Panc1 (cell line): Measurements from ENCODE around the gene MRPS18C. TPM values are rescaled to one million over a fixed set of nuclear protein-coding genes. Genes with fewer than 3 reads are reported as not detected.

ENCODE experiments used
- ATAC-seq: fragments of 200-7000 bp; cut with Tn5 transposase; 2 replicates; pipeline ENCODE4 v1.9.1; 2020; ENCODE audit warnings: mild to moderate bottlenecking, moderate library complexity
- BruUV-seq: library from RNA; stranded (reverse); fragments of 400-500 nt; replicated peaks from 2 replicates; lab custom pipeline; 2021; lab: Mats Ljungman, UMichigan
- CTCF ChIA-PET: fragments of 300-600 bp; sonication (Branson Sonifier 250); formaldehyde crosslinking; loops from one replicate; lab custom pipeline; 2022; ENCODE audit warnings: antibody characterized with exemption; lab: Charles Lee
- POLR2A ChIA-PET: fragments of 300-600 bp; sonication (Branson Sonifier 250); formaldehyde crosslinking; loops from one replicate; lab custom pipeline; 2022; ENCODE audit warnings: antibody characterized with exemption; lab: Charles Lee
- DNase-seq: peaks from one replicate; pipeline ENCODE4 v3.0.0-alpha.2; 2010; ENCODE audit warnings: low read depth, low spot score
- H3K27ac ChIP-seq: 2 replicates; pipeline ENCODE4 v1.5.1; 2011; ENCODE audit warnings: mild to moderate bottlenecking, low read length, inconsistent platforms
- H3K27me3 ChIP-seq: fragments of 200-500 bp; sonication (Bioruptor generic); 2 replicates; pipeline ENCODE4 v1.6.0; 2014; ENCODE audit warnings: low read length, inconsistent platforms; ENCODE audit not compliant: control insufficient read depth, insufficient read depth
- H3K36me3 ChIP-seq: fragments of 200-500 bp; sonication (Bioruptor generic); 2 replicates; pipeline ENCODE4 v1.5.1; 2014; ENCODE audit warnings: inconsistent platforms, mild to moderate bottlenecking, low read length, moderate library complexity; ENCODE audit not compliant: control insufficient read depth, insufficient read depth
- H3K4me1 ChIP-seq: 2 replicates; pipeline ENCODE4 v1.5.1; 2011; ENCODE audit warnings: inconsistent platforms, mild to moderate bottlenecking, low read length, moderate library complexity; ENCODE audit not compliant: control insufficient read depth, insufficient read depth
- H3K4me3 ChIP-seq, 2 experiments: 2 replicates each; pipeline ENCODE4 v1.5.1; 2011 to 2012; ENCODE audit warnings: low read depth in 2 of 2, low read length in 2 of 2, mild to moderate bottlenecking in 2 of 2, inconsistent platforms in 1 of 2, moderate library complexity in 1 of 2
- H3K9me3 ChIP-seq: fragments of 200-500 bp; sonication (Bioruptor generic); 2 replicates; pipeline ENCODE4 v1.5.1; 2014; ENCODE audit warnings: low read depth, mild to moderate bottlenecking, inconsistent platforms, low read length, moderate library complexity; ENCODE audit not compliant: control insufficient read depth, insufficient read depth
- CTCF ChIP-seq: fragments of 450-650 bp; IDR thresholded peaks from 2 replicates; pipeline ENCODE4 v1.5.1; 2017; ENCODE audit warnings: mild to moderate bottlenecking
- POLR2AphosphoS5 ChIP-seq: IDR thresholded peaks from 2 replicates; pipeline ENCODE4 v1.6.1; 2012; ENCODE audit warnings: mild to moderate bottlenecking, low read depth, low read length, moderate library complexity
- SIN3A ChIP-seq: IDR thresholded peaks from 2 replicates; pipeline ENCODE4 v1.6.1; 2012; ENCODE audit warnings: low read depth, mild to moderate bottlenecking, low read length, moderate library complexity, borderline replicate concordance; ENCODE audit not compliant: insufficient read depth
- TCF7L2 ChIP-seq: IDR thresholded peaks from 2 replicates; pipeline ENCODE4 v1.6.1; 2011; ENCODE audit warnings: mild to moderate bottlenecking, low read depth, low read length, inconsistent platforms
- in situ Hi-C: cut with HindIII; loops from 2 replicates; pipeline ENCODE4 v1.10.0; 2016; ENCODE audit warnings: low sequenced_read_pairs, low pct_unique_long_range_greater_than_20kb
- intact Hi-C: fragments of 100-400 bp; cut with micrococcal nuclease; formaldehyde crosslinking; loops from one replicate; pipeline ENCODE4 v1.10.0; 2022; ENCODE audit not compliant: unreplicated experiment
- total RNA-seq: library from RNA; stranded (reverse); gene quantifications from one replicate; pipeline ENCODE4 v1.2.1, GENCODE V29; 2021; ENCODE audit not compliant: unreplicated experiment
- TF ChIP-seq, protein P1 (sequence below), 2 experiments: IDR thresholded peaks; 2 replicates each; pipeline ENCODE4 v1.6.1; 2011 to 2012; ENCODE audit warnings: low read depth in 2 of 2, control low read depth in 1 of 2, low read length in 1 of 2, mild to moderate bottlenecking in 1 of 2, moderate library complexity in 1 of 2; ENCODE audit not compliant: insufficient read depth in 1 of 2

Gene MRPS18C
- total RNA-seq, 1 experiment from 2014 or later = 50.8 TPM

DNA sequence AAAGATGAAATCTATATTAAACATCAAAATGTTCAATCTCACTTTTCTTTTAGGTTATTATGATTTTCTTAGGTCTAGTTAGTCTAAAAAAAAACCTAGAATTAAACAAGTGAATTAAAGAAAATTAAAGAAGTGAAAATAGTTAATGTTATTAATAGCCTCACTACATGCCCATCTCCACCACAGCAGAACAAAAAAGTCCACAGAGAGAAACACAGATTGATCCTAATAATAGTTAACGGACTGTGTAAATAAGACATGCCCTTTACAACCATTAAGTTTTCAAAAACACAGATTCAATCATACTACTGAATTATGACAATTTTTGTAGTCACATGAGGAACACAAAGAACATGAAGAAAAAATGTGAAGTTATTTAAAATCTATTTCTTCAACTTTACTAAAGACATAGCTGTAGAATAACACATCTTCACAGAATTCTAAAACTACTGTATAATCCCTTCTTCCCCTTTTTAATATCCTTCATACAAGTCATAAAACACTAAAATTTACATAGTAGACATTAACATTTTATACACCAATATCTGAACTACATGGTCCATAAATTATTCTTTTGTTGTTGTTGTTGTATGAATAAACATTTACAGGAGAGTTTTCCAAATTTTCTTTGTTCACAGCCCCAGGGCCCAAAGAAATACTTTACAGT, 15.6 kb upstream of the MRPS18C start:
- in situ Hi-C loops = no loop called here
- DNase-seq (no peak), ATAC-seq (no peak)
- Histone ChIP-seq H3K27me3 (no peaks in the 10 kb centered on the region), H3K4me1 (no peaks in the 10 kb centered on the region), H3K9me3 (no peaks in the 10 kb centered on the region), H3K27ac (no peak overlapping the region), H3K4me3 (no peak overlapping the region), H3K36me3 (no peaks in the 10 kb centered on the region)
- POLR2A ChIA-PET = no interaction called here
- no TSS peak for BruUV-seq
- CTCF ChIA-PET = no interaction called here
- intact Hi-C loops = no loop called here
- TF ChIP-seq TCF7L2 = no peak
- no peak for TF ChIP-seq SIN3A

DNA sequence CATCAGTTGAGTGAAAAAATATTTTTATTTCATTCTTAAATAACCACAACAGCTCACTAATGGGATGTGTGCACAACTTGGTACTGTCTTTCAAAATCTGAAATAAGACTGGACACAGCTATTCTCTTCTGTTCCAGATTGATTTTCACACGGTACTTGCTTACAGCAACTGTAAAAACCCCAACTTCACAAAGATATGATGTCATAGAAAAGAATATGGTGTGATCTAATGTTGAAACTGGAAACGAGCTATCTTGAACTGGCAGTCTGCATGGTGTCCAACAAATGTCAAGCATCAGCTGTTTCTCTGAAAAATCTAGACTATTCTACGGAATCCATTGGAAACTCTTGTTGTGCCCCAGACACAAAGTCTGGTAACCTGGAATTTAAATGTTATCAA, 15.0 kb upstream of the MRPS18C start:
- Histone ChIP-seq H3K36me3 (no peaks in the 10 kb centered on the region), H3K4me3 (no peak overlapping the region), H3K27ac (no peak overlapping the region), H3K4me1 (no peaks in the 10 kb centered on the region), H3K27me3 (no peaks in the 10 kb centered on the region), H3K9me3 (no peaks in the 10 kb centered on the region)
- ChIA-PET POLR2A (no interaction called here), CTCF (no interaction called here)
- intact Hi-C loops = no loop called here
- TF ChIP-seq SIN3A = no peak
- DNase-seq (no peak), ATAC-seq (no peak)
- in situ Hi-C loops = no loop called here
- BruUV-seq = no TSS peak

- ChIA-PET CTCF (no interaction called here), POLR2A (no interaction called here)
- Histone ChIP-seq H3K4me1 (no peaks in the 10 kb centered on the region), H3K4me3 (no peak overlapping the region), H3K27me3 (no peaks in the 10 kb centered on the region), H3K36me3 (0 out of 2 replicates have a peak, but pooled peaks cover 3% of the 10 kb centered on the region), H3K9me3 (no peaks in the 10 kb centered on the region), H3K27ac (no peak overlapping the region)
- ATAC-seq (no peak), DNase-seq (no peak)
- intact Hi-C loops (no loop called here), in situ Hi-C loops (no loop called here)
- TF ChIP-seq CTCF (no peak), TCF7L2 (no peak), POLR2AphosphoS5 (no peak), SIN3A (no peak)
- TF ChIP-seq, protein P1, sequence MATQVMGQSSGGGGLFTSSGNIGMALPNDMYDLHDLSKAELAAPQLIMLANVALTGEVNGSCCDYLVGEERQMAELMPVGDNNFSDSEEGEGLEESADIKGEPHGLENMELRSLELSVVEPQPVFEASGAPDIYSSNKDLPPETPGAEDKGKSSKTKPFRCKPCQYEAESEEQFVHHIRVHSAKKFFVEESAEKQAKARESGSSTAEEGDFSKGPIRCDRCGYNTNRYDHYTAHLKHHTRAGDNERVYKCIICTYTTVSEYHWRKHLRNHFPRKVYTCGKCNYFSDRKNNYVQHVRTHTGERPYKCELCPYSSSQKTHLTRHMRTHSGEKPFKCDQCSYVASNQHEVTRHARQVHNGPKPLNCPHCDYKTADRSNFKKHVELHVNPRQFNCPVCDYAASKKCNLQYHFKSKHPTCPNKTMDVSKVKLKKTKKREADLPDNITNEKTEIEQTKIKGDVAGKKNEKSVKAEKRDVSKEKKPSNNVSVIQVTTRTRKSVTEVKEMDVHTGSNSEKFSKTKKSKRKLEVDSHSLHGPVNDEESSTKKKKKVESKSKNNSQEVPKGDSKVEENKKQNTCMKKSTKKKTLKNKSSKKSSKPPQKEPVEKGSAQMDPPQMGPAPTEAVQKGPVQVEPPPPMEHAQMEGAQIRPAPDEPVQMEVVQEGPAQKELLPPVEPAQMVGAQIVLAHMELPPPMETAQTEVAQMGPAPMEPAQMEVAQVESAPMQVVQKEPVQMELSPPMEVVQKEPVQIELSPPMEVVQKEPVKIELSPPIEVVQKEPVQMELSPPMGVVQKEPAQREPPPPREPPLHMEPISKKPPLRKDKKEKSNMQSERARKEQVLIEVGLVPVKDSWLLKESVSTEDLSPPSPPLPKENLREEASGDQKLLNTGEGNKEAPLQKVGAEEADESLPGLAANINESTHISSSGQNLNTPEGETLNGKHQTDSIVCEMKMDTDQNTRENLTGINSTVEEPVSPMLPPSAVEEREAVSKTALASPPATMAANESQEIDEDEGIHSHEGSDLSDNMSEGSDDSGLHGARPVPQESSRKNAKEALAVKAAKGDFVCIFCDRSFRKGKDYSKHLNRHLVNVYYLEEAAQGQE (IDR thresholded peaks at IDR 0.05; ENCODE audit: insufficient read depth in 1 of 2, low read depth in 2 of 2, low read length in 1 of 2) = no peak
- no TSS peak for BruUV-seq
Observed at GRCh38 chr4:83449009-83449408, 6.8 kb upstream of the MRPS18C start.
